Activated CD8-positive, alpha-beta memory T cell treated with anti-CD3 and anti-CD28 coated beads, Interleukin-2, amount 50 U/mL, for 4 hours (primary cell): ENCODE results near the gene BSCL2.
"Not testable (repeated sequence)": the region's sequence is repeated elsewhere in the genome, so short reads cannot be mapped to it uniquely, and the experiment has no call there.

Experiments
- DNase-seq: peaks from one replicate; pipeline ENCODE4 v3.0.0-alpha.2; 2020

The BSCL2 gene

DNA sequence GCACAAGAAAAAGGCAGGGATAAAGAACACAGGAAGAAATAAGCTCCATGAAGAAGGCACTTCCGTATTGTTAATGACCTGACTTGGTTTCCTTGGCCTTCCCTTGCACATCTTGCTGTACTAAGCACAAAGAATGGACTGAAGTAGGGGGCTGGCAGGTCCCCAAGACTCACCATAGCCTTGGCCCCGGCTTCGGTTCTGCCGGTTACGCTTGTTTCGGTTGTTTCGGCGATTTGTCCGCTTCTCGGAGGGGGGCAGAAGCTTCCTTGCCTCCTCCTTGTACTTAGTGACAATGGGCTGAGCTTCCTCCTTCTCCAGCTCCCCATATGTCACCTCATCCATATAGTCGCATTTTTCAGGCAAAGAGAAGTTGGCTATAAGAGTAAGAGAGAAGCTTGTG, 9.6 kb upstream of the BSCL2 start:
- no peak for DNase-seq

DNA sequence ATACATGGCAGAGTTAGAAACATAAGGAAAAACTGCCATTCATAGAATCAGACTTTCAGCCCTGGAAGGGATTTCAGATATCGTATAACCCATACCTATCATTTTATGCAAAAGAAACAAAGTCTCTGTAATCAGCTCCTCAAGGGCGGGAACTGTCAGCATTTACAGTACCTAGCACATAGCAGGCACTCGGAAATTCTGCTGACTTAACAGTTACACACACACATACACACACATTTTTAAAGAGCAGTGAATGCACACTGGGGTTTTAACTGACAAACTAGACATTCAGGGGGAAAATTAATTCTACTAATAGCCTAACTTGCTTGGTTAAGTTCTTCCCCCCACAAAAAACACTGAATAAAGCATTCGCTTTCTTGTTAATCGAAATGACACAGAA, 9.0 kb upstream of the BSCL2 start:
- DNase-seq: no peak

DNA sequence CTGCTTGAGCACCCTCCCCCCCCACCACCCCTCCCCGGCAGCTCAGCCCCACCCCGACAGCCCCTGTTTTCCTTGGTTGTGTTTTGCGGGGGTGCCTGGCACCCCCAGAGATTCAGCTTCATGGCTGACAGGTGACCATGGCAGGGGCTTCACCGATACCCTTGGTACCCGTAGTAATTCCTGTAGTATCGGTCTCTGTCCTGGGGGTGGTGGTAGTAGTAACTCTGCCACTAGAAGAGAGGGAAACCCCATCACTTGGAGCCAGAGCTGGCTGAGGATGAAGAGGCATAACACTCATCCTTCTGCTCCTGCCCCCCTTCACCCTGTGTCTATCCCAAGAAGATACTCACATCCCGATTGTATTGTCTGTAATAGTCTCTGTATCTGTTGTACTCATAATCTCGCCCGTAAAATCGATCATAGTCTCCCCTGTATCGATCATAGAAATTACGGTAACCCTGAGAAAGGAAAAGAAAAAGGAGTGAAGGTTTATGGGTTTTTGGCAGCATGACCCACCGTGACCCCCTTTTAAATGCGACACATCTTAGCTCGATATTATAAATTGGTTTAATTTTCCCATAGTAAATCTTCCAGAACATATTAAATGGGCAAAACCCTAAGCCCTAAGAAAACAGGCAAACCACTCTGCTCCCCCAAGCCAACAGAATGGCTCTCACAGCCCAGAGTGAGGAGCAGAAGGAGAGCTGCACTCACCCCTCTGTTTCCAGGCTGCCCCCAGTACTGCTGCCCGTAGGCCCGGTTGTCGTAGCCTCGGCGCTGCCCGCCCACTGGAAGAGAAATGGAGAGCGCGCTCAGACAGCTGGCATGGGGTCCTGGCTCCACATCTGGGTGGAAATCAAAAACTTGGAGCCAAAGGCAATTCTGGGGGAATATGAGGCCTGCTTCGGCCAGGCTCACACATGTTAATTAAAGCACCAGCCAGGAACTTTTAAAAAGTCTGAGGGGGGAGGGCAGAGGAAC, 8.2 kb upstream of the BSCL2 start:
- DNase-seq: no peak

DNA sequence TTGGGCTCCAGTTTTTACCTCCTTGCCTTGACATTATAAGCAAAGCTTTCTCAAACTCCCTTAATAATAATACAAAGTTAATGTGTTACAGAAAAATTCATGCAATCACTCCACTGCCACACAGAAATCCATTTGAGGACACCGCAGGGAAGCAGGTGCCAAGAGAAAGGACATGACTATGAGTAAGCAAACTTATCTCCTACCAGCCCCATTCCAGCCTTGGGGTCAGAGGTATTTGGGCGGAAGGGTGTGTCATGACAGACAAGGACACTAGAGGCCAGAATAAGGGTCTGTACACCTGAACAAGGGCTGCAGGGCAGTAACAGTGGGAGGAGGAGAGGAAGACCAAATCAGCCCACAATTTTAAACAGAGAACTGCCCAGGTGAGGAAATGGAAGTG, 6.1 kb upstream of the BSCL2 start:
- DNase-seq: no peak

DNA sequence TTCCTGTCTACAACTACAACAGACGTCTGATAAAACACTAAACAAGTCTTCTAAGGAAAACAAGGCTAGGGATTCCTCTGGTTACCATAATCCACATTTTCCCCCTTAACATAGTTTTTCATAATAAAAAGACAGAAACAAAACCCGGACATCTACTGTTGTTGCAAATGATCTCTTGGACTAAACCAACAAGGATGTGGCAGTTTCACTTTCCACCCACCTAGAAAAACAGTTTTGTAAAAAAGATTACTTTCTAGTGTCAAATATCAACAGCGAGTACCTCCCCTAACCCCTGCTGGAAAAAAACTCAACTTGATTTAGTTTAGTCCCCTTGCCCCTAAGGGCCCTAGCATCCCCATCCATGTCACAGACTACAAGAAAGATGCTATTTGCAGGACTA, 5.6 kb upstream of the BSCL2 start:
- no peak for DNase-seq

DNA sequence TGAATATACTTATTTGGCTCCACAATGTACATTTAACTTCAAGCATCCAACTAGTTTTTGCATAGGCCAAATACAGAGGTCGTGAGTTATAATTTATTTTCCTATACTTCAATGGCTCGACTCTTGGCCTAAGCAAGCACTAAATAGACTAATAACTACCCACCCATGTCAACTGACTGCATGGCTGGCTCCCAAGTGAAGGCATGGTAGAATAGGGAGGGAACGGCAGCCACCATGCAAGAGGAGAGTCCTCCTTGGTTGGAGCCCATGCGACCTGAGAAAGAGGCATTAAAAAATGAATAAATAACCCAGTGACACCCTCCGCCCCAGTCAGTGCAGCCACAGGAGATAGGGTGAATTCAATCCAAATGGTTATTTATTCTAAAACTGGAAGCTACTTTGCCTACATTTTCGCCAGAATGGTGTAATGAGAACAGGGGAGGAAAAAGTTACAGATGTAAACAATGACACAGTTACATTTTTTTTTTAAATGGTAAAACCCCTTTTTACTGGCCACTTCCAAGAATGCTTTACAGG, 5.1 kb upstream of the BSCL2 start:
- DNase-seq: no peak

DNA sequence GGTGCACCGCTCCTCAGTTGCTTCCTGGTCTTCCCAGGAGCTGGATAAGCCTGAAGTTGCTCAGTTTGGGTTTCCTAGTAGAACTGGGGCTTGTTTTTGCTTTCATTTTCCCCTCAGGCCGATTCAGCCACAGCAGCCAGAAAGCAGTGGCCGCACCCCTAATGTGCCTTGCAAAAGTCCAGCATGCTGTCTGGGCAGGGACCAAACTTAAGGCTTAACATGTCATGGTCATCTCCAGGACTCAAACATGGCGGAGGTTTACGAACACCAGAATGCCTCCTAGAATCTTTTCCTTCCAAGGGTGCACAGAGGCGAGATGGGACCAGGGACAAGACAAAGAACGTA, 2.7 kb upstream of the BSCL2 start:
- peak; percentile 23 for DNase-seq

DNA sequence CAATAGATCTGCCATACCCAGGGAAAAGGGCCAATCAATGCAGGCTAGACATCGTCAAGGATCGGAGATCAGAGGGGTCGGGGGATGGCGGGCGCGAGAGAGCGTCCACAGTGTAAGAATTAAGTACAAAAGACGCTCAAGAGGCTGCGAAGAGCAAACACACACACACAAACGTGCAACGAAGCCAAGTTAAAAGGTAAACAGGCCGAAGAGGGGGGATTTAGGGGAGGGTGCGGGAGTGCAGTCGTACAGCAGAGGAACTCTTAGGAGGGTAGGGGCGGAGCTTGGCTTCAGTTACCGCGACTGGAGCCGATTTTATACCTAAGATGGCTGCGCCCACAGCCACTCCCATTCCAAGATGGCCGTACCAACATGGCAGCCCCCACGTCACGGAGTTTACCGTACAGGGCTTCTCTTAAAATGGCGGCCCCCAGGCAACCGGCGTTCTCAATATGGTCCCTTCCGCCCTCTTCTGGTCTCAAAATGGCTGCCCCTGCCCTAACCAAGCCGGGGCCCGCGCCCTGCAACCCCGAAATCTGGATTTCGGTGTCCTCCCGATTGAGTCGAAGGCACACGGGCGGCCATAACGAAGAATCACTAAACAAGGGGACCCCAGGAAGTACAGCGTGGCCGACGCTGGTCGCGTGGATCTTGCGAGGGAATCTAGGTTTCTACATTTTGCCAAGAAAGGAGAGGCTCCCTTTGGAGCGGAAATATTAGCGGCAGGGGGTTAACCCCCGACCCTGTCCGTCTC, 2.2 kb upstream of the BSCL2 start:
- DNase-seq: peak; percentile 95

DNA sequence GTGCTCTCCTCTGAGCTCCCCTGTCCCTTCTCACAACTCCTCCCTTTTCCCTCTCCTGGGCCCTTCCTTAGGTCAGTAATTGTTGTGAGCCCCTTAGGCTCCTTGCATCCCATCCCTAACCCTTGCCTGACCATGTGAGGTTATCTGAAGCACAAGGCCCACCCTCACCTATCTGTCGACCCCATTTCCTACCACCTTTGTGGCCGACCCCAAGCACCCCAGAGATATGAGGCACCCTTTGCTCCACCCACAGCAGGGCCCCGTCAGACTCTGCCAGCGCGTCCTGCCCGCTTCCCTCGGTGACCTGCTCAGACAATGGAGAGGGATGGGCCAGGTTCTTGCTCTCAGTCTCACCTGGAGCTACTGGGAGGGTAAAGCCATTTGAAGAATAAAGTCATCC, 1.6 kb upstream of the BSCL2 start:
- DNase-seq: peak; percentile 55

DNA sequence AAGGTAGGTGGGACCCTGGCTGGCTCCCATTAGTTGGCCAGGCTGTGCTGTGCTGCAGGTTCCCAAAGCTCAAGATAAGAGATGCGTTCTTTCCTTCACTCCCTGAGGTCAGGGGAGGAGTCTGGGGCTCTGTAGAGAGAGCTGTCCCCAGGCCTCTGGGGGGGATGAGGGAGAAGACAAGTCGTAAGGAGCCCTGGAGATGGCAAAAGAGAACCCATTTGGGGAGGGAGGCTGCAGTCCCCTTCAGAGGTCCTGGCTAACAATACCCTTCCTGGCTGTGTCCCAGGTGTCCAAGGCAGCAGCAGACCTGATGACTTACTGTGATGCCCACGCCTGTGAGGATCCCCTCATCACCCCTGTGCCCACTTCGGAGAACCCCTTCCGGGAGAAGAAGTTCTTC, 1.2 kb upstream of the BSCL2 start:
- no peak for DNase-seq

DNA sequence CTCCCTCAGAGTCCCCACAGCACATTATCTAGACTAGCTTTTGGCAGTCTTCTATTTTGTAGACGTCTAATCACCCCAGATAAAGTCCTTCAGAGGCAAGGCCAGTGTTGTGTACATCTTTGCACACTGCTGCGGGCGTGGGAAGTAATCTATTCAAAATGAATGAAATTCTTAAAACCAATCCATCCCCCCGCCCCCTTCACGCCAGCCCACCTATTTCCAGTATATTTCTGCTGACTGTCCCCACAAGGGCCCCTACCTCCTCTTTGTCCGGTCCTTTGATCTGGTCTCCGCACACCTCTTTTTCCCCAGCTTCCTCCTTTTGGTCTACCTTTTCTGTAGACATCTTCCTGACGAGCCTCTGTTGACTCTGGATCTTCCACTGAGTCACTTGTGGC, 375 bp downstream of the BSCL2 start:
- DNase-seq: no peak

DNA sequence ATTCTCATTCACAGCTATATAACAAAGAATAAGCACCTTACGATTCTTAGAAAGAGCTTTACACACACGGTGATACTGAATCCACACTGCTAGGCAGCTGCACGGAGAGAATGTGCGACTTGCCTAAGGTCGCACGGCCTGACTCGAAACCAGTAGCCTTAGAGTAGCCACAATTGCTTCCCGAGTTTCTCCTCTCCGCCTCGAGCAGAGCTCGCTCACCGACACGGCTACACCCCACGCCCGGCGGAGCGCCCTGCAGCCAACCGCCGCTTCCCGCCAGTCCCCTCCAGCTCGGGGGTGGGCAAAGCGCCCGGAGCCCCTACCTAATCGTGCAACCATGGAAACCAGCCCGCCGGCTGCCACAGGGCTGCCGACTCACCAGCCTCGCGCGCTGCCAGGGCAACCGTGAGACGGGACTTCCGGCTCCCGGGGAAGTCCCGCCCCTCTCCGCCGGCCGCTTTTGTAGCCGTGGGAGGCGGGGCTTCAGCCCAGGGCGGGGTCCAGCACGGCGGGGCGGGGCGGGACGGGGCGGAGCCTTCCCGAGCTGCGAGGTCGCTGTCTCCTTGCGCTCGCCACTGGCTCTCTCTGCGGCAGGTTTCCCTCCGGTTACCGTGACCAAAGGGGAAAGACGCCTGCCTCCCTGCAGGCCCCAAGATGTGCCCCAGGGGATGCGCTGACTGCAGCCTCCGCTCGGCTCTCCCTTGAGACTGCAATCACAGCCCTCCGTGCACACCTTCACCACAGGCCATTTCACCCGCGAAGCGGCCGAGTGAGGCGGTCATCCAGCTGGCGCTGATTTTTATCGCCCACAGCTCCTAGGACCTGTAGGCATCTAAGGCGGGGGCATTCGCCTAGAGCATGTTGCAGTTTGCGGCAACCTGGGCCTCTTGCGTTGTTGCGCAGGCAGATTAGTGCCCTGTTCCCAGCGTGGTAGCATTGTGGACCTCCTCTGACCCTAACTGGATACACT, 1.1 kb downstream of the BSCL2 start:
- DNase-seq: peak; percentile 96

DNA sequence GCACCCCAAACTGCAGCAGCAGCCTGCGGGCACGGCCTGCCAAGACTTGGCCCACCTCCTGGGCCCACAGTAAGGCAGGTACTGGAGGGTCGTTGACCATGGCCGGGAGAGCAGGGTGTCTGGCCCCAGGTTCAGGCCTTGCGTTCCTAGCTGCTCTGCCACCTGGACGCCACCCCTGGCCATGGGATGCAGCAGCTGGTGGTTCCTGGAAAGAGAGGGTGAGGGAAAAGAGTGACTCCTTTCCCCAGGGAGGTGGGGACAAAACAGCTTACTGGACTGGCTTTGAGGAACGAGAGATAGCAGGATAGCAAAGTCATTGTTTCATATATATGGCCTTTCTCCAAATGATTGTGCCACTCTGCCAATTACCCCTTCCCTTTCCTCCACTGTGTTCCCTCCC, 1.8 kb downstream of the BSCL2 start:
- no peak for DNase-seq

DNA sequence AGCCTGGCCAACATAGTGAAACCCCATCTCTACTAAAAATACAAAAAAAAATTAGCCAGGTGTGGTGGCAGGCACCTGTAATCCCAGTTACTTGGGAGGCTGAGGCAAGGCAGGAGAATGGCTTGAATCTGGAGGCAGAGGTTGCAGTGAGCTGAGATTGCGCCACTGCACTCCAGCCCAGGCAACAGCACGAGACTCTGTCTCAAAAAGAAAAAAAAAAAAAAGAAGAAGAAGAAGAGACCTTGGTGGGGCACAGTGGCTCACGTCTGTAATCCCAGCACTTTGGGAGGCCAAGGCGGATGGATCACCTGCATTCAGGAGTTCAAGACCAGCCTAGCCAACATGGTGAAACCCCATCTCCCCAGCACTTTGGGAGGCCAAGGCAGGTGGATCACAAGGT, 3.3 kb downstream of the BSCL2 start:
- DNase-seq: not testable (repeated sequence)

DNA sequence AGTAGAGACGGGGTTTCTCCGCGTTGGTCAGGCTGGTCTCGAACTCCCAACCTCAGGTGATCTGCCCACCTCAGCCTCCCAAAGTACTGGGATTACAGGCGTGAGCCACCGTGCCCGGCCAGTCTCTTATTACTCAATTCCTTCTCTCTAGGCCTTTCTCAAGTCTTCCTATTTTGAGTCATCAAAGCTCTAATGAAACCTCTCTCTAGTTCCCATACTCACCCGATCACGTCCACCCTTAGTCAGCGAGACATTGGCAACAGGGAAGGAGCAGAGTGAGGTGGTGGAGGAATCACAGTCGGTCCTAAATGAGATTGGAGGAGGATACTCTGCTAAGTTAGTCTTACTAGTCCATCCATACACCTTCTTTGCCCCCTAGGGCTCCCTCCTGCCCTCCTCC, 5.0 kb downstream of the BSCL2 start:
- no peak for DNase-seq

DNA sequence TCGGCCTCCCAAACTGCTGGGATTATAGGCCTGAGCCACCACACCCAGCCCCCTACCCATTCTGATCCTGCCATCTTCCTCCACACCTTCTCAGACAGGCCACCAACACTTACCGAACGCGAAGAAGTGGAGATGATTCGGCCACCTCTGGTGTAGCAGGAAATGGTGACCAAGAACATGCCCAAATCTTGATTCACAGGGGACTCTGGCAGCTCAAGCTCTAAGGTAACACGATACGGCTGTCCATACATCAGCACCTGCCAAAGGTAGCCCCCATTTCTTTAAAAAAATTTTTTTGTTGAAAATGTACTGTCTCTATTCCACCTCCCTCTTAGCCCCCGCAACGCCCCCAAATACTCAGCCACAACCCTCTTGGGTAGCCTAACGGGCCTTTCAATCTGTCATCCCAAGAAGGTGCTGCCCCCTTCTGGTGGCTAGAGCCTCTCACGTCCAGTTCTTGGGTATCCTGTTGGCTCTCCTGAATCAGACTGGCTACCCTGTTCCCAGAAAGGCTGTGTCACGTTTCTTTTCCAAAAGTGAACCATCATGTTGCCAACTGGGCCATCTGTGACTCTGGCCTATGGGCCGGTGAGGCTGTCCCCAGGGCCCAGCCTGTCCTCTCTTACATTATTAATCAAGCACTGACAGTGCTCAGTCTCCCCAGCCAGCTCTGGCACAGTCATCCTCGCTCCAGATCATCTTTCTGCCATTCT, 12.6 kb downstream of the BSCL2 start:
- peak; percentile 79 for DNase-seq

DNA sequence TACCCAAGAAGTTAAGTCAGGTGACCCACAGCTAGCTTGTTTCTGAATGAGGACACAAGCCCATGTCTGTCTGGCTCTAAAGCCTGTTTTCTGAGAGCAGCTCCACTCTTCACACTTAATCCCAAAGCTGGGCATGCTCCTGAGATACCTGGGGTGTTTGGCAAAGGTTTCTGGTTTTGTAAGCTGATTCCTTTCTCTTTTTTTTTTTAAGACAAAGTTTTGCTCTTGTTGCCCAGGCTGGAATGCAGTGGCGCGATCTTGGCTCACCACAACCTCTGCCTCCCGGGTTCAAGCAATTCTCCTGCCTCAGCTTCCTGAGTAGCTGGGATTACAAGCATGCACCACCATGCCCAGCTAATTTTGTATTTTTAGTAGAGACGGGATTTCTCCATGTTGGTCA, 13.6 kb downstream of the BSCL2 start:
- DNase-seq: not testable (repeated sequence)

DNA sequence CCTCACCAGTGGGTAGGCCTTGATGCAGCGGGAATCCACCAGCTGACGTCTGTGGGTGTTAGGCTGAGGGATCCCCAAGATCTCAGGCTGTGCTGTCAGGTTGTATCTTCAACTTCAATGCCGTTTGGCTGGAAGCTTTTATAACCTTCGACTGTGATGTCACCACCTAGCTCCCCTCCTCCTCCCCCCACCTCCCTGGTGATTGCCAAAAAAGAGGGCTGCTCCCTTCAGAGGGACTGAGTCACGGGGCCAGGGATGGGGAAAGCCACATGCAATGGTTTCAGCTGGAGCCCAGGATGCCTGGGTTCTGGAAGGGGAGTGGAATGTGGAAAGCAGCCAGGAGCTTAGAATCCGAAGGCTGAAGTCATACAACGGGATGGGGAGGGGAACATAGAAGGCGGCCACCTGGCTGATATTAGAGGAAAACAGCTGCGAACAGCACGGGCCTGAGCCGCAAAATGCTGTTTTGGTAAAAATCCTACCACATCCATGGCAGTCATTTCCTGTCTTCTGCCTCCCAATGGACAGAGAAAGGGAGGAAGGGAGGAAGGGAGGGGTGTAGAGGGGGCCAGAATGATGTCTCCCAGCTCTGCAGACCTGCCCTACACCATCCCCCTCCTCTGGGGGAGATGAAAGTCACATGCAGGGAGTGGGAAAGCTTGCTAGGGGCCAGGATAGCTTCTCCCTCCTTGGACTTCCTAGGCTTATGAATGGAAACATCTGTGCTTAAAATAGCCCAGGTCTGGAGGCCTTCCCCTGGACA, 17.6 kb downstream of the BSCL2 start, which contains the start of gene LRRN4CL:
TSS of gene LRRN4CL (minus strand) at position 110 of the 763 bp plus-strand sequence. CDS start 1,022 bp downstream, outside the sequence.
- DNase-seq: no peak

DNA sequence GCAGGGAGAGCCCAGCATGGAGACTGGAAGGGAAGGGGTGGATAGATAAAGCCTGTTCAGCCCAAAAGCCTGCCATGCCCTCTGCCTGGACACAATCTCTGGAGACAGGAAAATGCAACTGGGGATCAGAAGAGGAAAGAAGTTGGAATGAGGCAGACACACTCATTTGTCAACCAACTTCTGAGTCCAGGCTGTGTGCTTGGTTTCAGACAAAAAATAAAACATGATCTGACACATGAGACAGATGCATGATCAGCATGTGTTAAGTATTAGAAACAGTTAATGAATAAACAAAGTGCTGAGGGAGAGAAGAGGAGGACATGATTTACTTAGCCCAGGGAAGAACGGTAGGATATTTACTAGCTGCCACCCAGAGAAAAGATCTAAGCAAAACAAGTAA, 18.7 kb downstream of the BSCL2 start:
- DNase-seq: no peak

DNA sequence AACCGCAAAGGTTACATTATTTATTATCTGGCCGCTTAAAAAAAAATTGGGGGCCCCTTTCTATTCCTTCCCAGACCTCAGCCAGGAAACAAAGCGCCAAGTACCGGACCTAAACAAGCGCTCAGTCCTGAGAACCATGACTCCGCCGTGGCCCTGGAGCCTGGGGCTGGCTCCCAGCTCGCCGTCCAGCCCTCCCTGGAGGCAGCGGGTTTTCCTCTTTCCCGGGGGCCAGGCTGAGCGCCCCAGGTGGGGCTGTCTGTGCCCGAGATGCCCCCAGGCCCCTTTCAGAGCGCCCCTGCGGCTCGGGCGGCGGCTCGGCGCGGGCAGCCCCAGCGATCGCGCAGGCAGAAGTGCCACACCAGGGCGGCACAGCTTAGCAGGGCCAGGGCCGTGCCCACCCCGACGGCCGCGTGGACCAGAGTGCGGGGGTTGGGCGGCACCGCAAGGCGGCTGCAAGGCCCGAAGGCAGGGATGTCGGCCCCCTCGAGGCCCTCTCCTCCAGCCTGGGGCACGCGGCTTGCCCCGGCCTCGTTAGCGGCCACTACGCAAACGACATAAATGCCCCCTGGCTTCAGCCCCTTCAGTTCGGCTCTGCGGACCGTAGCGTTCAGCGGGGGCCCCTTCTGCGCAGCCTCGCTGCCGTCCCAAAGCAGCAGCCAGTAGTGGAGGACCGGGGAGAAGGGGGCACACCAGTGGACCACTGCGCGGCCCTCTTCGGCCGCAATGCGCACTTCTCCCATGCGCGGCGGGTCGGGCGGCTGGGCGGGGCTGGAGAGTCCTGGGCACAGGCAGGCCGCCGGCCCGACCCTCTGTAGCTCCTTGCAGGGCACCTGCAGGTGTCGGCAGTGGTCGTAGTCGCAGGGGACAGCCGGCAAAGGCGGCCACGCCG, 19.5 kb downstream of the BSCL2 start:
- DNase-seq: no peak
